RPMI7951 (cell line): Measurements from ENCODE around the gene DOCK2. TPM values are rescaled to one million over a fixed set of nuclear protein-coding genes. Genes with fewer than 3 reads are reported as not detected.
"Not testable (repeated sequence)": the region's sequence is repeated elsewhere in the genome, so short reads cannot be mapped to it uniquely, and the experiment has no call there.

Experiments
- DNase-seq: peaks from one replicate; pipeline ENCODE4 v3.0.0-alpha.2; 2012; ENCODE audit warnings: low read depth
- total RNA-seq: library from RNA; depleted of rRNA; stranded (reverse); fragments of >200 nt; shearing (Covaris generic); gene quantifications from 2 replicates; pipeline ENCODE4 v1.2.3, GENCODE V29; 2014

Gene DOCK2
- total RNA-seq, 1 experiment from 2014 or later: 12.5 TPM

- DNase-seq: no peak
Measured at GRCh38 chr5:169789417-169789940, 152.4 kb downstream of the DOCK2 start.

DNA sequence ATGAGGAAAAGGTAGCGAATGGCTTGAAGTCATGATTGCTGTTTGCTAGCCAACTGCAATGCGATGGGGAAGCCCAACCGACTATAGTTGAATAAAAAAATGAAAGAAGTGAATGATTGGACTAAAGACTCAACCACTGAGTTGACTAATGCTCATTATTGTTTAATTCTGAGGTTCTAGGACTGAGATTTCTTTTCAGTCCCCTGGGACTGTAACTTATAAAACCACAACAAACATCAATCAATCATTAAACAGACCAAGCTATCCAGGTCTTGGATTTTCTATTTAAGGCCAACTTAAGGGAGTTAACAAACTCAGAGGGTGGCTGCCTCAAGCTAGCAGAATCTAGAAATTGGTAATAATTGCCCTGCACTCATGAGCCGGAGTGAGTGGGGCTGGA lies 154.2 kb downstream of the DOCK2 start:
- no peak for DNase-seq

GRCh38 chr5:169795338-169795737 lies 158.3 kb downstream of the DOCK2 start:
- DNase-seq: no peak

- DNase-seq: peak; percentile 67
Measured at GRCh38 chr5:169796731-169797130, 159.7 kb downstream of the DOCK2 start.

GRCh38 chr5:169797577-169797976 lies 160.5 kb downstream of the DOCK2 start:
- no peak for DNase-seq

DNA sequence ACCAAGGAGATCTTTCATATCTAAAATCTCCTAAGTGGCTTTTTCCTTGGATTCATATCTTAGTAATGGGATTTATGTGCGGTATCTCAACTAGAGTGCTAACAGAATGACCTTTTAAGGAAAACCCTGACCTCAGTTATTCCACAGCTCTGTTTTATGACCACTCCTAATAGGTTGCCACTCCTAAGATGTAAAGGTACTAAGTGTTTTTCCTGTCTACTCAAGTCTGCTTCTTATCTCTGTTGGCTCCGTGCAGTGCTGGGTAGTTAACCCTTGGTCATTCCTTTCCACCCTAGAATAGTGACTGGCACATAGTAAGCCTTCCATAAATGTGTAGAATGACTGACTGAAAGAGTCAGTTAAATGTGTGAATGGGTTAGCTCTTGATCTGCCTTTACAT lies 161.4 kb downstream of the DOCK2 start:
- no peak for DNase-seq

GRCh38 chr5:169798906-169799660 lies 162.0 kb downstream of the DOCK2 start:
- DNase-seq: no peak

DNA sequence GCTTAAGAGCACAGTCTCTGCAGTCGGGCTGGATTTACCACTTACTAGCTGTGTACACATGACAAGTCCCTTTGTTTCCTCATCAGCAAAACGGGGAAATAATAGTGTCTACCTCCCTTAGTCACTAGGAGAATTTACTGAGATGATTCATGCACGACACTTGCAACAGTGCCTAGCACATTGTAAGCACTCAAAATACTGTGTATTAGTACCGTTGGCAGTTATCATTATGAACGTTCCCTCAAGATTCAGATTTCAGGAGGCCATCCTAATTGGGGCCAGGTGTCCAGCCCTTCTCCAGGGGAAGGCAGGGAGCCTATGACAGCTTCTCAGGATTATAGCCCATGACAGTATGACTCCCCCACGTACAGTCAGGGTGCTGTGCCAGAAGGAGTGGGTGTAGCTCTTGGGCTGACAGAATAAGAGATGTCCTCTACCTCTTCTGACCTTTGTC lies 164.3 kb downstream of the DOCK2 start:
- peak; percentile 68 for DNase-seq

DNA sequence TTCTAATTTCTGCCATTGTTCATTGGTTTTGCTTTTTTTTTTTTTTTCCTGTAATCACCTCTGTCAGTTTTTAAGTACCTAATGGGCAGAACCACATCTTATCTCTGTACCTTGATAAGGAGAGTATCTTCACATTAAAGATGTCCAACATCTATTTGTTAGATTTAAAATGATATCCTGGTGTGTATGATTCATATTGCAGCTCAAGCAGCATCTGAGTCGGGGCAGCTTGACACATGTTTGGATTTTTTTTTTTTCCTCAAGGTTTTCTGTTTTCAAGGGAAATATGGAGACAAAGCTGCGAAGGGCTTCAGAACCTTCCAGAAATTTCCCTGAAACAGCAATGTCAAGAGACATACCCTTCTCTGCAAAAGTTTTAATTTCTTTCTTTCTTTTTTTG lies 164.7 kb downstream of the DOCK2 start:
- DNase-seq: no peak

GRCh38 chr5:169803077-169803981 lies 166.3 kb downstream of the DOCK2 start:
- peak; percentile 95 for DNase-seq

DNA sequence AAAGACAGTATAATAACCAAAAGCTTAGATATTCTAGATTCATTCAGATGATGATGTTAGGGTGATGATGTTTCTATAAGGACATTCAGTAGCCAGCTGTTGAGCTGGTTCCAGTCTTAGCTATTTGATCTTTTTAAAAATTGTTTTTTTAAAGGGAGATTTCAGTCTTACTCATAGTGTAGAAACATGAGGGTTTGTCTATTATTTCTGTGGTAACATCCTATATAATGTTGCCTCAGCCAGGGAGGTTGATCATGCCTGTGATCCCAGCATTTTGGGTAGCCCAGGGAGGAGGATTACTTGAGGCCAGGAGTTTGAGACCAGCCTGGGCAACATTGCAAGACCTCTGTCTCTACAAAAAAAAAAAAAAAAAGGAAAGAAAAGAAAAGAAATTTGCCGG lies 167.8 kb downstream of the DOCK2 start:
- no peak for DNase-seq

DNA sequence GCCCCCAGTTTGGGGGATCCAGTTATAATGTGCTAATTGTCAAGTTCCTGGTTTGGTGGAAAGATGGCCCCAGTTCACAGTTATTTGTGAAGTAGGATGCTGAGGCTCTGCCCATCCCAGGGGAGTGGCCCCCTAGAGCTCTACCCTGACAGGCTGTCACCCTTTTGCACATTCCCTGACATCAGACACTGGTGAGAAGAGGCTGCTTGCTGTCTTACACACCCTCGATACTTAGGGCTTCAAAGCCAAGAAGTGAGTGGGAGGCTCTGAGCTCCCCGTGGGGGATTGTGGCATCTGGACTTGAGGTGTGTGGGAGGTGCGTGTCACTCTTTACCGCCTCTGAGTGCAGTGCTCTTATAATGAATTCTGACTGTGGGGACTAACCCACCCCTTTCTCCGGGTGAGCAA lies 168.5 kb downstream of the DOCK2 start:
- peak; percentile 84 for DNase-seq

GRCh38 chr5:169805937-169806700 lies 169.0 kb downstream of the DOCK2 start:
- DNase-seq: no peak

GRCh38 chr5:169808118-169808581 lies 171.1 kb downstream of the DOCK2 start:
- DNase-seq: no peak

DNA sequence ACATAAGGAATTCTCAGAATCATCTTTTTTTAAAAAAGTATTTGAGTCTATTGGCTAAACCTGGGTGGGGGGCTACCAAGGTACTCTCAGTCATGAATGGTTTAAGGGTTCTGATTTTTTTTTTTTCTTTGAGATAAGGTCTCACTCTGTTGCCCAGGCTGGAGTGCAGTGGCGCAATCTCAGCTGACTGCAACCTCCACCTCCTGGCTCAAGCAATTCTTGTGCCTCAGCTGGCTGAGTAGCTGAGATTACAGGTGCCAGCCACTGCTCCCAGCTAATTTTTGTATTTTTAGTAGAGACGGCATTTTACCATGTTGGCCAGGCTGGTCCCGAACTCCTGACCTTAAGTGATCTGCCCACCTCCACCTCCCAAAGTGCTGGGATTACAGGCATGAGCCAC lies 171.8 kb downstream of the DOCK2 start:
- not testable (repeated sequence) for DNase-seq

- no peak for DNase-seq
Measured at GRCh38 chr5:169809281-169809680, 172.2 kb downstream of the DOCK2 start.

- no peak for DNase-seq
Measured at GRCh38 chr5:169810524-169810923, 173.4 kb downstream of the DOCK2 start.

GRCh38 chr5:169811023-169811422 lies 173.9 kb downstream of the DOCK2 start:
- no peak for DNase-seq

- no peak for DNase-seq
Measured at GRCh38 chr5:169811680-169812079, 174.6 kb downstream of the DOCK2 start.

GRCh38 chr5:169812786-169813185 lies 175.7 kb downstream of the DOCK2 start:
- DNase-seq: no peak

DNA sequence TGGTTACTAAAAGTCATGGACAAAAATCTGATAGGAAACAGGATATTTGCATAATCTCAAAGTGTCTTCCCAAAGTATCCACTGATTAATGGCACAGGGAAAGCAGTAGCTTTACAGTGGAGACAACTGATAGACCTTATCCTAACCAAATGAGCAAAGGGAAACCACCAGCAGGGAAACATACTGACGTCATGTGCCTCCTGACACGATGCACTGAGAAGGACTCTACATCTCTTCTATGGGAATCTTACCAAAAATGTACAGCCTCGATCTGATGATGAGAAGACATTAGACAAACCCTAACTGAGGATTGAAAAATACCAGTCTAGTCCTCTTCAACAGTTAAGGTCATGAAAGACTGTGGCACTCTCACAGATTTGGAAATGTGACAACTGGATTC lies 177.0 kb downstream of the DOCK2 start:
- no peak for DNase-seq

DNA sequence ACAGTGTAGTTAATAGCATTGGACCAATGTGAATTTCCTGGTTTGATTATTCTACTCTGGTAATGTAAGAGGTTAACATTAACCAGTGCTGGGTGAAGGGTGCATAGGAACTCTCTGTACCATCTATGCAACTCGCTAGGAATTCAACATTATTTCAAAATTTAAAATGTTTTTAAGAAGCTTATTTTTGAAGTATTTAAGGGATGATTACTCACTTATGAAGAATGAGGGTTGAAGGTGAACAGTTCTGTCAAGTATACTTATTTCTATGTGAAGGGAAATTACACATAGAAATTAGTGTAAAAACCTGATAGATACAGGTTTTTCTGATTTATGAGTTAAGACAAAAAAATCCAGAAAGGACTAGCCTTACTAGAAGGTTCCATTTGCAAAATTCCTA lies 177.4 kb downstream of the DOCK2 start:
- DNase-seq: no peak
